NCI-H226 (cell line): ENCODE results near the gene USO1.
"Not testable (repeated sequence)": the region's sequence is repeated elsewhere in the genome, so short reads cannot be mapped to it uniquely, and the experiment has no call there.

Source experiments
- DNase-seq: peaks from one replicate; pipeline ENCODE4 v3.0.0-alpha.2; 2015

USO1 gene

DNA sequence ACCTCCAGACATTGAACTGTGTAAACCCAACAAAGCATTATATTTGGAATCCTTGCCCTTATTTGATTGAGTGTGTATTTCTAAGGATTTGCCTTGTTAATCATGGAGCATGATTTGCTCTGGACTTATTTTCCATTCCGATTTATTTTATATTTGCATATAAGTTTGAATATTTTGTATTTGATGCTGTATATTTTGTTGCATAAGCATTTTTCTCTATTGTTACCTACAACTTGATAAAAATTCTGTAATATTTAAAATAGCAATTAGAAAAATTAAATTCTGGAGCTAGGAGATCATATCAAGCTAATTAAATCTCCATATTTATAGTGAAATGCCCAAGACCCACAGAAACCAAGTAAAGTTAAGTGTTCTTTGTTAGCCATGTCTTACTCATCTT lies 47.2 kb downstream of the USO1 start:
- no peak for DNase-seq

DNA sequence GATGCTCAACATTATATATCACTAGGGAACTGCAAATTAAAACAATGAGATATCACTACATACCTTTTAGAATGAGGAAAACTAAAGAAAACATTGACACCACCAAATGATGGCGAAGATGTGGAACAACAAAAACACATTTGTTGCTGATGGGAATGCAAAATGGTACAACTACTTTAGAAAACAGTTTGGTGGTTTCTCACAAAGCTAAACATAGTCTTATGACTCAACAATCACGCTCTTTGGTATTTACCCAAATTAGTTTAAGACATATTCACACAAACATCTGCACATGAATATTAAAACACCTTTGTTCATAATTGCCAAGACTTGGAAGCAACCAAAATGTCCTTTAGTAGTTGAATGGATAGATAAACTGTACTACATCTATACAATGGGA lies 53.2 kb downstream of the USO1 start:
- no peak for DNase-seq

DNA sequence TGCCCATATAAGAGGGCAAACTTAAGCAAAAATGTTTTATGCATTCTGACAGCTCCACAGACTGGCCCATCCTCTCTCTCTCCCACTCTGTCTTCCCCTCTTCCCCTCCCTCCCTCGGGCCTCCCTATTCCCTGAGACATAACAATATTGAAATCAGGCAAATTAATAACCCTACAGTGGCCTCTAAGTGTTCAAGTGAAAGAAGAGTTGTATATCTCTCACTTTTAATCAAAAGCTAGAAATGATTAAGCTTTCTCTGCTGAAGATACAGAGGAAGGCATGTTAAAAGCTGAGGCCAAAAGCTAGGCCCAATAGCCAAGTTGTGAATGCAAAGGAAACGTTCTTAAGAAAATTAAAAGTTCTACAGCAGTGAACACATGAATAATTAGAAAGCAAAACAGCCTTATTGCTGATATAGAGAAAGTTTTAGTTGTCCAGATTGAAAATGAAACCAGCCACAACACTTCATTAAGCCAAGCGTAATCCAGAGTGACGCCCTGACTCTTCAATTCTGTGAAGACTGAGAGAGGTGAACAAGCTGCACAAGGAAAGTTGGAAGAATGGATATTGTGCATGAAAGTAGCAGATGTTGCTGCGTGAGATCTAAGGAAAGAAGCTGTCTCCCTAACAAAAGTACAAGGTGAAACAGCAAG lies 54.9 kb downstream of the USO1 start:
- DNase-seq = no peak

DNA sequence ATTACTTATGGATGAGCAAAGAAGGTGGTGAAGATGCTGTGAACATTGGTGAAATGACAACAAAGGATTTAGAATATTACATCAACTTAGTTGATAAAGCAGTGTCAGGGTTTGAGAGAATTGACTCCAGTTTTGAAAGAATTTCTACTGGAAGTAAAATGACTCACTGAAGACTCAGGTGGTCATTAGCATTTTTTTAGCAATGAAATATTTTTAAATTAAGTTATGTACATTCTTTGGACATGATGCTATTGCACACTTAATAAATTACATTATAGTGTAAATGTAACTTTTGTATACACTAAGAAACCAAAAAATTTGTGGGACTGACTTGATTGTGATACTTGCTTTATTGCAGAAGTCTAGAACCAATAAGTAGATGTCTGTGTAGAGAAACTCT lies 56.9 kb downstream of the USO1 start:
- DNase-seq = no peak

DNA sequence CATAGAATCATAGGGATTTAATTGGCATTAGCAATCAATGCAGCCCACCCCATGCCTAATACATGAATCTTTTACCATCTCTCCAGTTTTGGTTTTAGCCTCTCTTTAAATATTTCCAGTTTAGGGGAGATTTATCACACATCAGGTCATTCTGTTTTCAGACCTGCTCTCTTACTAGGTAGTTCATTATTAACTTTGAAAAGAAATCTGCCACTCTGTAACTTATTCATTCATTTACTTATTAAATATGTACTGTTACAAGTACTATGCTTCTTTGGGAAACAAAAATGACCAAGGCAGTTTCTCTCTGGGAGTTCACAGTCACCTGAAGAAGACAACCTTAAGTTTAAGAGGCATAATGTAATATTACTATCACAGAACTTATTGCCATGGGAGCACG lies 62.1 kb downstream of the USO1 start:
- DNase-seq = no peak

DNA sequence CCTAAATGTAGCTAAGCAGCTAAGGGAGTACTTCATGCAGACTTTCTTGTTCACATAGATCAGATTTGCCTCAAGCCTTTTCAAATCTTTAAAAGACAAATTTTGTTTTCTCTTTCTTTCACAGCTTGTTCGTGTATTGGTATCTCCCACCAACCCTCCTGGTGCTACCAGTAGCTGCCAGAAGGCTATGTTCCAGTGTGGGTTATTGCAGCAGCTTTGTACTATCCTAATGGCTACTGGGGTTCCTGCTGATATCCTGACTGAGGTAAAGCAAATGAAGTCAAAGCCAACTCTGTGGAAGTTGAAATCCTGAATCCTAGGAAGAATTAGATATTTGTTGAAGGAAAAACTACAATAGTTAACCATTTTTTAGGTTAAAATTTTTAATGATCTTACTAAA lies 62.6 kb downstream of the USO1 start:
- no peak for DNase-seq

DNA sequence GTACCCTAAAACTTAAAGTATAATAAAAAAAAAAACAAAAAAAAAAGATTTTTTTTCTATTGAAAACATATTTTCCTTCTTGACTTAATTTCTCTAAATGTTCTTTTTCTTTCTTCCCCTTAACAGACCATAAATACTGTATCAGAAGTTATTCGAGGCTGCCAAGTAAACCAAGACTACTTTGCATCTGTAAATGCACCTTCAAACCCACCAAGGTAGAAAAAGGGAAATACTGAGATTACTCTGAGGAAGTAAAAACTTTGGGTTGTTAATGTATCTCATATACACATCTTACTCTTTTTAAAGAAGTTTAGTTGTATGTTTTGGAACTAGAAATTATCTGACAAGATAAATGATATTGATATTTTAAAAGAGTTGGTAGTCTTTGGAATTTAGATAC lies 65.6 kb downstream of the USO1 start:
- DNase-seq = no peak

DNA sequence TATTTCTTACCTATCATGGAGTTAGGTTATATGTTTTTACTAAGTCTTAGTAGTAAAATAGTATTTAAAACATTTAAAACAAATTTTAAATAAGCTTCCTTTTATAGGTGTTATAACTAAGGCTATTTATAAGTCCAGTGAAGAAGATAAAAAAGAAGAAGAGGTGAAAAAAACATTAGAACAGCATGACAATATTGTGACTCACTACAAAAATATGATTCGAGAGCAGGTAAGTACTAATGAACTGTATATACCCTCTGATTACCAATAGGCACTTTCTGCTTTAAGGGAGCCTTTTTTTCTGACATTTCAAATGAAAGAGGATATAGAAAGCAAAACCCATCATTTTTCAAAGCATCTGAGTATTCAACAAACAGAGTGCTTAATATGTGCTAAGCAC lies 76.6 kb downstream of the USO1 start:
- peak; percentile 10 for DNase-seq

DNA sequence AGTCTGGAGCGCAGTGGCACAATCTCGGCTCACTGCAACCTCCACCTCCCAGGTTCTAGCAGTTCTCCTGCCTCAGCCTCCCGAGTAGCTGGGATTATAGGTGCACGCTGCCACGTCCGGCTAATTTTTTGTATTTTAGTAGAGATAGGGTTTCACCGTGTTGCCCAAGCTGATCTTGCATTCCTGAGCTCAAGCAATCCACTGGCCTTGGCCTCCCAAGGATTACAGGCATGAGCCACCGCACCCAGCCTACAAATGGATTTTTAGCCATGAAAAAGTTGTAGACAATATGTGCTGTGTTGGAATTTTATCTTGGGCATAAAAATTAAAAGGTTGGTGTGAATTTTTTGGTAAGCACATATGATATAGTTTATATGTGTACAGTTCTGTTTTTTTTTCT lies 81.7 kb downstream of the USO1 start:
- DNase-seq = not testable (repeated sequence)

DNA sequence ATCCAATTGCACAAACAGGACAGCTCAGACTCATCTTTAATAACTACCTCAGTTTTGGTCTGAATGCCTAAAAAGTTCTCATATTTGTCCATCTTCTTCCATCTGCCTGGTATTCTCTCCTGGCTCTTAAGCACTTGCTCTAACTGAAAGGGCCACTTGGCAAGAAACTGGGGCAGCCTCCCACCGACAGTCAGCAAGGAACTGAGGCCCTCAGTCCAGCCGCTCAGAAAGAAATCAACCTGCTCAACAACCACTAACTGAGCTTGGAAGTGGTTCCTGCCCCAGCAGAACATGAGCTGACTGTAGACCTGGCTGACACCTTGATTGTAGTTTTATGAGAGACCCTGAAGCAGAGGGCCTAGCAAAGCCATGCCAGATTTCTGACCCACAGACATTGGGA lies 93.5 kb downstream of the USO1 start:
- no peak for DNase-seq

DNA sequence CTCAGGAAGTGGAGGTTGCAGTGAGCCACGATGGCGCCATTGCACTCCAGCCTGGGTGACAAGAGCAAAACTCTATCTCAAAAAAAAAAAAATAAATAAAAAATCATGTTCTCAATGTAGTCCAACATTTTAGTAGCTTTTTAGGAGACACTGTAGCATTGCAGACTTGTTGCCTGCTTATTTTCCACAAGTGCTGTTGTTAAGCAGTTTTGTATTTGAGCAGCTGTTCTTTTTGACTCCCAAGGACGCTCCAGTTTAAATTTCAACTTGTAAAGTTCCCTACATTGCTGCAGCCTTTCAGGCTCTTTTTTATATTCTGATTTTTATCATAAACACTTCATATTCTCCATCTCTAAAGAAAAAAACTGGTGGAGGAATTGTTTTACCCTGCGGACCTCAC lies 94.7 kb downstream of the USO1 start:
- DNase-seq = no peak

DNA sequence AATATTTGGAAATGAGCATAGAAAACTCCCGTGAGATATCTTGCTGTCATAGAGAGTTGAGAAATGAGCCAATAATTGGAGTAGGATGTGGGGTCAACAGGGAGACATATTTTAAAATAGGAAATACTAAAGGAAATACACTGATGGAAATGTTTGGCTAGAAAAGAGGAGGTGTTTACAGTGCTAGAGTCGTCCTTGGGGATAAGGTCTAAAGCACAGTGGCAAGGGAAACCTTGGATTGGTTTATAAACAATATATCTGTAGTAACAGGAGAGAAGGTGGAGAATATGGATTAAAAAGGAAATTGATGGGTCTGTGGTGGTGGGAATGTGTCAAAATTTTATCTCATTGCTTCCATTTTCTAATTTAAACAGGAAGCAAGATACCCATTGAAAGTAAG lies 95.8 kb downstream of the USO1 start:
- no peak for DNase-seq

DNA sequence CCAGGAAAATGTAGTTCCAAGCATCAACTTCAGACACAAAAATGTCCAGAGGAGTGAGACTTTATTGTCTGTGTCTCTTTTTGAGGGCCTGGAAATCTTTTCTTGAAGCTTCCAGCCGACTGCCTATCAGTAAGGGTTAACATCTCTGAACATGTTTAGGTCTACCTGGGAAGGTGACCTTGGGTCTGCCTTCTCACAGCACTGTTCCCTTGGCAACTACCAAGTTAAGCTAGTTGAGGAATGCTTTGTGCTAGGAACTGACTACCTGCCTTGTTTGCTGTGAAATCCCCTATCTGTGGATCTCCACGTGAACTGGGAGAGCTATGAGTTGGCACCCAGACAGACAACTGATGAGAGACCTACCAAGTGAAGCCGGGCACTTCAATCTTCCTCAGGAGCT lies 96.3 kb downstream of the USO1 start:
- DNase-seq = no peak

DNA sequence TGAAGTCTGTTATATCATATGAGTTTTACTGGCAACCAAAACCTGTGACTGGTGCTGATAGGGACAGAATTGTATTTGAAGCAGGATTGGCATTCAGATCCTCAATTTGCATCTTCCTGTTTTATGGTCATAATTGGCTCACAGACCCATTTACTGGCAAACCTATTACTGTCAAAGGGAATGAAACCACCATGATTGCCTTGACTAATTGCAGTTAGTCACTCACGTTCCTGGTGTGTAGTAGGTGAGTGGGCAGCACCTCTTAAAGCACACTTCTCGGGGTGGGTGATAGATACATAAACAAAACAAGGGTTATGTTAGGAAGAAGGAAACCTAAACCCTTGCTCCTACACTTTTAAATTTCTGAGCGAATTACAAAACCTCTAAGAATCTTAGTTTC lies 96.8 kb downstream of the USO1 start:
- DNase-seq = no peak

DNA sequence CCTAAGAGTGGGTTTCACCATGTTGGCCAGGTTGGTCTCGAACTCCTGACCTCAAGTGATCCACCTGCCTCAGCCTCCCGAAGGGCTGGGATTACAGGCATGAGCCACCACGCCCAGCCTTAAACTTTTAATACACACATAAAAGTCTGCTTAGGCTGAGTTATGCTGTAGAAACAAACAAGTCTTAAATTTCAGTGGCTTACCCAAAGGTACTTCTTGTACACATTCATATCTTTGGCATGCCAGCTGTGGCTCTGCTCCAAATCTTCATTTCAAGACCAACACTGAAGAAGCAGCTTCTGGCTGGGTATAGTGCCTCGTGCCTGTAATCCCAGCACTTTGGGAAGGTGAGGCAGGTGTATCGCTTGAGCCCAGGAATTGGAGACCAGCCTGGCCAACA lies 97.6 kb downstream of the USO1 start:
- peak; percentile 25 for DNase-seq

DNA sequence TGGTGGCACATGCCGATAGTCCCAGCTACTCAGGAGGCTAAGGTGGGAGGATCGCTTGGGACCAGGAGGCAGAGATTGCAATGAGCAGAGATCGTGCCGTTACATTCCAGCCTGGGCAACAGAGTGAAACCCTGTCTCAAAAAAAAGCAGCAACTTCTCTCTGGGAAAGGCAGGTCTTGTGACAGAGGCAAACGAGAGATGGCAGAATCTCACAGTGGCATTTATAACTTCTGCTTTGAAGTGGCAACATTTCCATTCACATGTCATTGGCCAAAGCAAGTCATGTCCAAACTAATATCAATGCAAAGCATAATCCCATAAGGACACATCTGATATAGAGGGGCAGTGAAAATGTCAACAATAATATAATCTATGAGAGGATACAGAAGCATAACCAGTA lies 98.0 kb downstream of the USO1 start:
- DNase-seq = no peak

DNA sequence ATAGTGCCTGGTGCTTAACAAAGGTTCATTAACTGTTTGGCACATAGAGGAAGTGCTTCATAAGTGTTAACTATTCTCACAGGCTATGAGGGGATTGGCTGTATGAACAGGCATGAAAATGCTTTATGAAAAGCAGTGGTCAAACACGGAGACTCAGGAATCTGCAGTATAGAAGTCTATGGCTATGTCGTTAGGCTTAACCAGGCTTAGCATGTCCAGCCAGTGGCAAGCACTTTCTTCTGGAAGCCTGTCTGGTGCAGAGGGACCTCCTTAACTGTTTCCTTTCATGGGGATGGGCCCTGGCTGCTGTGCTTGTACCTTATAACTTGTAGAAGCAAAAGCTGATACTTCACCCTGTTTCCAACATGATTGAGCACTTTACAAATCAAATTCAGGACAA lies 99.4 kb downstream of the USO1 start:
- no peak for DNase-seq

DNA sequence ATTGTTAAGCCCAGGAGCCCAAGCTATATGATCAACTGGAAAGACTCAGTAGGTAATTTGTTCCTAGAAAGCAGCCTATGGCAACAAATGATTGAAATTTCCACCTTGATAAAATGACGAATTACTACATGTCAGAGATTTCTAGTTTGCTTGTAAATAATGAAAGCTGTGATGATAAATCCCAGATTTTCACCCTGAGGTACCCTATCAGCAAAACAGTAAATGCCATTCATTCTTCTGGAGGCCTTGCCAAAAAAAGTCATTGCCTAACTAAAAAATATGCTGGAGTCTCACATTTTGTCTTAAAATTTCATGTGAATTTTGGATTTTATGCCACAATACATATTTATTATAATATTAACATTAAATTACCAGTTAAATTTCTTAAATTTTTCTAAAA lies 106.5 kb downstream of the USO1 start:
- DNase-seq = peak; percentile 56

DNA sequence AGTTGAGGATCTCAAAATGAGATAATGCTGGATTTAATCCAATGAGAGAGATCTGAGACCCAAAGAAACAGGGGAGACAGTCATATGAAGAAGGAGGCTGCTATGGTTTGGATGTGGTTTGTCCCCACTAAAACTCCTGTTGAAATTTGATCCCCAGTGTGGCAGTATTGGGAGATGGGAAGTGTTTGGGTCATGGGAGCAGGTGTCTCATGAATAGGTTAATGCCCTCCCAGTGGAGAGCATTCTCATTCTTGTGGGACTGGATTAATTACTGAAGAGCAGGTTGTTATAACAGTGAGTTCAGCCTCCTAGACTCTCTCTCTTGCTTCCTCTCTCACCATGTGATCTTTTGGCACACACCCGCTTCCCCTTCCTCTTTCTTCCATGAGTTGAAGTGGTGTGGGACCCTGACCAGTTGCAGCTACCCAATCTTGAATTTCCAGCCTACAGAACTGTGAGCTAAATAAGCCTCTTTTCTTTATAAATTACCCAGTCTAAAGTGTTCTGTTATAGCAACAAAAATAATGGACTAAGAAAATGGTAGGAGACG lies 107.6 kb downstream of the USO1 start:
- no peak for DNase-seq

DNA sequence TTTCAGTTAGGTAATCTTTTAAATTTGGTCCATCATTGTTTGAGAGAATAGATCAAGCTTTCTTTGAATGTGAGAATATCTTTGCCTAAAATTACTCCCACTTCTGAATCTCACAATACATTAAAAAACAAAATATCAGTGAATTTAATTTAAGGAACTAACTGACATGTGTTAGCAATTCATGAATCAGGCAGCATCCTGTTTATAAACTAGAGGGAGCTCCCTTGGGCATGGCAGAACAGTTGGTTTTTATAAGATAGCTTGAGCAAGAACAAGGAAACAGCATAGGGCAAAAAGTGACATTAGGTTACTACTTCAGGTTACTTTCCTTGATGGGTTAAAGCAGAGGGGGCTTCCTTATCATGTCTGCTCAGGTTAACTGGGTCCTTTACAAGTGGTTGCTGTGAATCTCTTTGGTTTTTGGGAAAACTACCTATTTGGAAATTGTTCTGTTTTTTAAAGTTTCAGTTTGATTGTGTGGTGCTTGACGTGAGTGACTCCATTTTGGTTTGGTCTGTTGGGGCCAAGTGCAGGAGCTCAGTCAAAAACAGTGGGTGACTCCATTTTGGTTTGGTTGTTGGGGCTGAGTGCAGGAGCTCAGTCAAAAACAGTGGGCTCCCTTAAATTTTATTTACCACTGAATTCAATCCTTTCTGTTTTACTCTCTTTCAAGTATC lies 109.9 kb downstream of the USO1 start:
- DNase-seq = no peak

DNA sequence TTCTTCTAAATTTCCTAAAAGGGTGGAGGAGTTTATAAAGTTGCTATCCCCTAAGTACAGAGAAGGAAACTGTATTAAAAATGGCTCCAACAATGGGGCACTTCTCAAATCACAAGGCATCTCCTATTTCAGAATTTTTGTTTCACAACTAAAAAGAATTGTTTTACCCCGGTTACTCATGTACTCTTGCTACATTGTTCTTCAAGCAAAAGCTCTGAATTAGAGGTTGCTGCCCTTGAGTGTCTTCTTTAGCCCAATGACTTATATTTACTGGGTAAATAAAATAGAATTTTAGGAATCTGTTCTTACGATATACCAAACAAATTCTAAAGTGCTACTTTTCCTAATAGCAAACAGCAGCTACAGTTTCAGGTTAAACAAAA lies 110.4 kb downstream of the USO1 start:
- no peak for DNase-seq

DNA sequence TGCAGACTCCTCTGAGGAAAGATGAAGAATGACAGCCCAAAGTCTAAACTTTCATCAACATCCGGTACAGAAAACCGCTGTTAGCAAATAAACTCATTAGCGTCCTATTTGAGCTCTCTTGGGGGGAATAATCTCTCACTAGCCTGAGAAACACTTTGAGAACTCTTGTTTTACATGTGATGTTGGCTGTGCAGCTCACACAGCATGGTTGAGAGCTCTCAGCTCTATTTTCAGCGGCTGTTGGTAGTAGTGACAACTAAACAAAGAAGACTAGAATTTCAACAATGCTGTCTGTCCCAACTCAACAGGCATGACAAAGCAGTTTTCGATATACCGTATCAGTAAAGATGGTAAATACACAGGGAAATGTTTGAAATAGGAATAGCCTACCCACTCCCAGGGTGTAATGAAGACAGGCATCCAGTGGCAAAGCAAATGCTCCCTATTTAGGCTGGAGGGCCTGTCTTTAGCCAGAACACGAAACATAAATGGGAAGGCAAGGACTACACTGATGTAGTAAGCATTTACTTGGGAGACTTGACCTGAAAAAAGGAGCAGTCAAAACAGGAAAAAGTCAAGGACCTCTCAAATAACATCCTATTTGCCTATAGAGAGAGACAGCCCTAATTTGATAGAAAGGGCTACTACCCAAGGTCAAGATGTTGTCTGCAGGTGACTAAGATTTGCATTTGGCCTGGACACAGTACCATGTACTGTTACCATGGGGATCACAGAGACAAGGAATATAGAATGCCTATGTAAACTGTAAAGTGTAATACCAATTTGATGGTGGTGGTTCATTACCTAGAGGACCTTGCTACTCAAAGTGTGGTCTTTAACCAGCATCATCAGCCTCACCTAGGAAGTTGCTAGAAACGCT lies 117.5 kb downstream of the USO1 start:
- DNase-seq = no peak

DNA sequence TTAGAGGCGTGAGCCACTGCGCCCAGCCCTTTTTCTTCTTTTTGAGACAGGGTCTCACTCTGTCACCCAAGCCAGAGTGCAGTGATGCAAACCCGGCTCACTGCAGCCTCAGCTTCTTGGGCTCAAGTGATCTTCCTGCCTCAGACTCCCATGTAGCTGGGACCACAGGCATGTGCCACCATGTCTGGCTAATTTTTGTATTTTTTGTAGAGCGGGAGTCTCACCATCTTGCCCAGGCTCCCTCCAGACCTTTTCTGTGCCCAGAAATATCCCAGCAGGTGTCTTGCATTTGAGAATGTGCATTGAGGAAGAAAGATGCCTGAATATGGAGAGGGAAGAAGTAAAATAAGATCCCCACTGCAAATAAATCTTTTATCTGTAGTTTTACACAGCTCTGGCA lies 119.2 kb downstream of the USO1 start:
- DNase-seq = no peak

DNA sequence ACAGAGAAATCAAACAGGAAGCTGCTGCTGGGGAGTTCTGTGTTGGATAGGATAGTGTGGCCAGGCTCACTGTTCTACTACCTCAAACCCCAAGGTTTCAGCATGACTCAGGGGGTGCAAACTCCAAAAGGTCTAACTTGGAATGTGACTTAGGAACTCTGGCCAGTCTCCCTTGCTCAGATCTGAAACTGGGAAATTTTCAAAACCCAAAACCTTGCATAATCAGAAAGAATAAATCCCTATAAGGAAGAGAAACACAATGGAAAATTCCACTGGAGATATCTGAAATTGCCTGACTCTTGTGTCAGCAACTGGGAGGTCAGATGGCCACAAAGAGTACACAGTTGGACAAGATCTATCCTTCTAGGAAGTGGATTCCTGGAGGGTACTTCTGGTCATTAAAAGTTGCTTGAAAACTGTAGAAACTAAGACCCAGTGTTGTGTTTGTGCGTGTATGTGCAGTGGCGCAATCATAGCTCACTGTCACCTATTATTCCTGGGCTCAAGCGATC lies 119.8 kb downstream of the USO1 start:
- peak; percentile 90 for DNase-seq
